ENCODE measurements around the gene CAMTA1.

Gene CAMTA1

DNA sequence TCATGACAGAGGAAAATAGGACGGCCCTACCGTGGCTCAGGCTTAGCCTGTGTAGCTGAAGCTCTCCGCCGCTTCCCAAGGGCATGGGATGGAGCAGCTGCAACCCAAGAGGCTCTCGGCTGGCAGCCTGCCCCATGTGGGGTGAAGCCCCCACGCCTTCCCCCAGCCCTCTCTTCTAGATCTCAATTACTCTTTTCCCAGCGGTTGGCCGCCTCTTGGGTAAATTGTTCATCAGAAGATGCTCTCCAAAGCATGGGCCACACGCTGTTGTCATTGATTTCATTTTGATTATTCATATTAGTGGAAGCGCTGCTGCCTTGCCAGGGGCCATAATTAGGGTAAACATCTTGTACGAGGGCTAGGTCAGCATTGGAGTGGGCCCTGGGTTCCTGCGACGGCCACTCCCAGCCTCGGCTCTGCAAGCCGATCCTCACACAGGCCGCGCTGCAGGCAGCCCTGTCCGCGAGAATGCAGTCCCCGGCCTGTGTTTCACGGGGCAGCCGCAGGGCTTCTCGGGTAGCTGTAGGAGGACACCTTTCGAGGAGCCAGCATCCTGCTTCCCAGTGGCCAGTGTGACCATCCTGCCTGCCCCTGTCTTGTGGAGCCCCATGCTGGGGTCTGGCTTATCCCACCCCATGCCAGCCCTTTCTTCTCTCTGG lies 871.4 kb downstream of the CAMTA1 start:
- no peak for DNase-seq (ENCODE audit: low read depth)

DNA sequence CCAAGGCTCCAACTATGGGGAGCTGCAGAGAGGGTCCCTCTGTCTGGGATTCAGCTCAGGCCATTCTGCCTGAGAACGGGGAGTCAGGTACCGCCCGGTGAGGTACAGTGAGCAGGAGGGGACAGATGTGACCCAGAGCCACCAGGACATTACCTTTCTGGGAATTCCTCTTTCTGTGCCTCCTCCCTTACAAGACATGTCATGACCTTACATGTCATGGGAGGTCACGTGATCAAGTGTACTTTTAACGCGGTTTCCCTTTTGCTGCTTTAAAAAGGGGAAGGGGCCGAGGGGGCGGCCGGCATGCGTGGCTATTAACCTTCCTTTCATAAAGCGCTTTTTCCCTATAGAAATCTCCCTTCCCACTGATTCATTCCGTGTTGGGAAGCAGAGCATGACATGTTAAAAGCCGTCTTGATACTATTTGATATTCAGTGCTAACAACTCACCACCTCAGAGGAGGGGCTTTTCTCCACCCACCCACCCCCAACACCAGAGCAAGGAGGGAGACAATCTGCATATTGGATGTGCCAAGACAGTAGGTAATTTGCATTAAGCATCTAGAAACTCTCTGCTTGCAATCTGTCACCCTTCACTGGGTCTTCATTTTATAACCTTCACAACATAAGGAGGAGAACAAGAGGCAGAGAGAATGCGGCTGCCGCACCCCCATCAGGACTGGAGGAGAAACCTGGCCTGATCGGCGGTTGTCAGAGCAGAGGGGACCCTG lies 872.2 kb downstream of the CAMTA1 start:
- DNase-seq (ENCODE audit: low read depth): no peak

DNA sequence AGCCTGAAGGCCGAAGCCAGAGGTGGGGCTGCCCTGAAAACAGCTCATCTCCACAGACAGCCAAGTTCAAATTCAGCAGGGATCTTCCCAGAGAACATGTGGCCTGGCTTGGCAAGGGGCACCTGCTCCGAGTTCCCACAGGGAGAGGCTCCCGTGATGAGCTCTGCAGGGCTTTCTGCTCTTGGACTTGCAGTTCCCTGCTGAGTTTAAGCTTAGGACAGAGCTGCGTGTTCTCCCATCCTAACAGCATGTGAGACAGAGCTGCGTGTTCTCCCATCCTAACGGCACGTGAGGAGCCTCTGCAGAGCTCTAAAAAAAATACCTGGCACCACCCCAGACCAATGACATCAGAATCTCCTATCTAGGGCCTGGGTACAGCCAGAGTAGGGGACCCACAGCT lies 872.8 kb downstream of the CAMTA1 start:
- no peak for DNase-seq (ENCODE audit: low read depth)

DNA sequence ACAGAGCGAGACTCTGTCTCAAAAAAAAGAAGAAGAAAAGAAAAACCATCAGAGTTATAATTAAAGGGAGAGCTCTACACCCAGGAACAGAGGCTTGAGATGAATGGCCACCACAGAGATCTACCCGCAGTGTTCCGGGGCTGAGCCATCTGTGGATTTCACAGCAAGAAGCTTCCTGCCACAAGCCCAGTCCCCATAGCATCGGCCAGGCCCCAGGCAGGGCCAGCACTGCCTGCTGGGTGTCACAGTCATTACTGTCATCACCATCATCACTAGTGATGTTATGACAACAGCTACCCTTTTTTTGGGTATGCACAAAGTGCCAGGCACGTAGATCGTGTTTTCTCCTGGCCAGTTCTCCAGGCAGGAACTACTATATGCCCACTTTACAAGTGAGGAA lies 874.3 kb downstream of the CAMTA1 start:
- no peak for DNase-seq (ENCODE audit: low read depth)

DNA sequence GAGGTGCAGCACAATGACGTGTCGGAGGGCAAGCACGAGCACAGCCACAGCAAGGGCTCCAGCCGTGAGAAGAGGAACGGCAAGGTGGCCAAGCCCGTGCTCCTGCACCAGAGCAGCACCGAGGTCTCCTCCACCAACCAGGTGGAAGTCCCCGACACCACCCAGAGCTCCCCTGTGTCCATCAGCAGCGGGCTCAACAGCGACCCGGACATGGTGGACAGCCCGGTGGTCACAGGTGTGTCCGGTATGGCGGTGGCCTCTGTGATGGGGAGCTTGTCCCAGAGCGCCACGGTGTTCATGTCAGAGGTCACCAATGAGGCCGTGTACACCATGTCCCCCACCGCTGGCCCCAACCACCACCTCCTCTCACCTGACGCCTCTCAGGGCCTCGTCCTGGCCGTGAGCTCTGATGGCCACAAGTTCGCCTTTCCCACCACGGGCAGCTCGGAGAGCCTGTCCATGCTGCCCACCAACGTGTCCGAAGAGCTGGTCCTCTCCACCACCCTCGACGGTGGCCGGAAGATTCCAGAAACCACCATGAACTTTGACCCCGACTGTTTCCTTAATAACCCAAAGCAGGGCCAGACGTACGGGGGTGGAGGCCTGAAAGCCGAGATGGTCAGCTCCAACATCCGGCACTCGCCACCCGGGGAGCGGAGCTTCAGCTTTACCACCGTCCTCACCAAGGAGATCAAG lies 878.3 kb downstream of the CAMTA1 start:
- DNase-seq (ENCODE audit: low read depth): no peak

DNA sequence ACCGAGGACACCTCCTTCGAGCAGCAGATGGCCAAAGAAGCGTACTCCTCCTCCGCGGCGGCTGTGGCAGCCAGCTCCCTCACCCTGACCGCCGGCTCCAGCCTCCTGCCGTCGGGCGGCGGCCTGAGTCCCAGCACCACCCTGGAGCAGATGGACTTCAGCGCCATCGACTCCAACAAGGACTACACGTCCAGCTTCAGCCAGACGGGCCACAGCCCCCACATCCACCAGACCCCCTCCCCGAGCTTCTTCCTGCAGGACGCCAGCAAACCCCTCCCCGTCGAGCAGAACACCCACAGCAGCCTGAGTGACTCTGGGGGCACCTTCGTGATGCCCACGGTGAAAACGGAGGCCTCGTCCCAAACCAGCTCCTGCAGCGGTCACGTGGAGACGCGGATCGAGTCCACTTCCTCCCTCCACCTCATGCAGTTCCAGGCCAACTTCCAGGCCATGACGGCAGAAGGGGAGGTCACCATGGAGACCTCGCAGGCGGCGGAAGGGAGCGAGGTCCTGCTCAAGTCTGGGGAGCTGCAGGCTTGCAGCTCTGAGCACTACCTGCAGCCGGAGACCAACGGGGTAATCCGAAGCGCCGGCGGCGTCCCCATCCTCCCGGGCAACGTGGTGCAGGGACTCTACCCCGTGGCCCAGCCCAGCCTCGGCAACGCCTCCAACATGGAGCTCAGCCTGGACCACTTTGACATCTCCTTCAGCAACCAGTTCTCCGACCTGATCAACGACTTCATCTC lies 879.1 kb downstream of the CAMTA1 start:
- no peak for DNase-seq (ENCODE audit: low read depth)

DNA sequence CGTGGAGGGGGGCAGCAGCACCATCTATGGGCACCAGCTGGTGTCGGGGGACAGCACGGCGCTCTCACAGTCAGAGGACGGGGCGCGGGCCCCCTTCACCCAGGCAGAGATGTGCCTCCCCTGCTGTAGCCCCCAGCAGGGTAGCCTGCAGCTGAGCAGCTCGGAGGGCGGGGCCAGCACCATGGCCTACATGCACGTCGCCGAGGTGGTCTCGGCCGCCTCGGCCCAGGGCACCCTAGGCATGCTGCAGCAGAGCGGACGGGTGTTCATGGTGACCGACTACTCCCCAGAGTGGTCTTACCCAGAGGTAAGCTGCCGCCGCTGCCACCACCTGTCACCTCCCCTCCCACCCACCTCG lies 879.6 kb downstream of the CAMTA1 start:
- no peak for DNase-seq (ENCODE audit: low read depth)

DNA sequence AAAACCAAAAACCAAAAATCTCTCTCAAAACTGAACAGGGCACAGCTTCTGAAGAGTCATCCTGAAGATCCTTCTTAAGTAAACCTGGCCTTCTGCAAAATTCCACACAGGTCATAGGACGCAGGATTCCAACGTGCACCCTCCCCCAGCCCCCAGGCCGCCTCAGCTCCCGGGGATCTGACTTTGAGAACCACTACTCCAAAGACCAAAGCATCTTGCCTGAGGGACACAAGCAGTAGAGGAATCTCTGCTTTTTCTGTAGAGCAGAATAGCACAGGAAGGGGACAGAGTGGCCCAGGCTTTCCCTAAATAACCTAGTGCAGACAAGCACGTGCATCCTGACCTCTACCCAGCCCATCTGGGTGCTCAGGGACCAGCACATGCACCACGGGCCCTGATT lies 881.0 kb downstream of the CAMTA1 start:
- no peak for DNase-seq (ENCODE audit: low read depth)

DNA sequence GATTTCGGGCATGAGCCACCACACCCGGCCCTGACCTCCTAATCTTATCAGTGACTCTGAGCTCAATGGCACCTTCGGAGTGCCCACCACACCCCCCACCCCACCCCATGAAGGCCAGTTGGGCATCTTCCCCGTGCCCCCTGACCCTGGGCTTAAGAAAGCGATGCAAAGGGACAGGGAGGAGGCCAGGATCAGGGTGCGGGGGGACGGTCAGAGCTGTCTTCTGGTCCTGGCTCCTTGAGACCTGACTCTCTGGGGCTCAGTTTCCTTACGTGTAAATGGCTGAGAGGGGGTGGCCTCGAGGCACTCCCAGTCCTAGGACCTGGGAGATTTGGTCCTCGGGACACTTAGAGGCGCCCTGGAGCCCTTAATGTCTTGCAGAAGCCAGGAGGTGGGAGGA lies 881.9 kb downstream of the CAMTA1 start:
- DNase-seq (ENCODE audit: low read depth): no peak

DNA sequence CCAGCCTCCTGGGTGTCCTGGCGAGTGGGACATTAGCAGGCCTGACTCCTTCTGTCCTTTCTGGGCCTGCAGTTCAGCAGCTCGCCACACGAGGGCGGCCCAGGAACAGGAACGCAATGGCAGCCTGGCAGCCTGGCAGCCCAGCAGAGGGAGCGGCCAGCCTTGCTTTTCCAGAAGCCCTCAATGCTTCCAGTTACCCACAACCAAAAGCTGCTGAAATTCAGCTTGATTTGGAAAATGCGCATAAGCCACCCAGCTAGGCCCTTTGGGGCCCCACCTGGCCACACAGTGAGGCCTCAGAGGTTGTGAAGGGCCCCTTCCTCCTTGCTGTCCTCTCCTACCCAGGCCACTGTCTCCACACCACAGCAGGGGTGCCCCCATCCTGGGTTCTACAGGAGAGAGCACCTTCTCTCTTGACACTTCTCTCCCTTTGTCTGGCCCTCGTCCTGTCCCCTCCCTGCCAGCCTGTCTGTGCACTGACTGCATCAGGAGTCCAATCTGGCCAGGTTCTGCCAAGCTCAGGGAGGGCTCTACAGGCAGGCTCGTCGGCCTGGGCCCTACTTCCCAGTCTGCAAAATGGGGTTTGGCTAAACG lies 882.5 kb downstream of the CAMTA1 start:
- peak; percentile 68 for DNase-seq (ENCODE audit: low read depth)

DNA sequence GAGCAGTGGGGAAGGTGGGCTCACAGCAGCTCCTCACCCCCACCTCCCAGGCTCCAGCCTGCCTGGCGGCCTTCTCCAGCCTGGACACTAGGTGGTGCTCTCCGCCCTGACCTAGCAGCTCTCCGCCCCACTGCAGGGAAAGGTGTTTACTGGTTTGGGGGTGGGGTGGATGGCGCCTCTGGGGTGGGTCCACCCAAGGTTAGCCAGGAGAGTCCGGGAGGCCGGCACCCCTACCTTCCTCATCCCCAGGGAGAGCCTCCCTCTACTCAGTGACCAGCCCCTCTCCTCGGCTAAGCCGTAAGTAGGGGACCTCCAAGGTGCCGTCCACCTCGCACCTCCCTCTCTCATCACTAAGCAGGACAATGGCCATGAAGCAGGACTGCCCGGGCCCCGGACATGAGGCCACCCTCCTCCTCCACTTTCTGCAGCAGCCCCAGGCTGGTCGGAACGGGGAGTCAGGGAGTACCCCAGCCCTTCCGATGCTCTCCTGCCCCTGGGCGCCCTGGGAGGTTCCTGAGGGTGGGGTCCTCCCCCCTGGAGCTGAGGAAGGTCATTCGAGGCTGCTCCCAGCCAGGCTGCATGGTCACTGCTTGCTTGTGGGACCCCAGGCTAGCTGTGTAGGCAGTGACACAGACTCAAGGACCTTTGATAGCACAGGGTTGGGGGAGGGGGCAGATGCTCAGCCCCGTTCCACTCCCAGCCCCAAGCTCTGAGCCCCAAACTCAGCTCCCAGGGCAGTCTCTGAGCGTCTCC lies 884.5 kb downstream of the CAMTA1 start:
- DNase-seq (ENCODE audit: low read depth): peak; percentile 31

DNA sequence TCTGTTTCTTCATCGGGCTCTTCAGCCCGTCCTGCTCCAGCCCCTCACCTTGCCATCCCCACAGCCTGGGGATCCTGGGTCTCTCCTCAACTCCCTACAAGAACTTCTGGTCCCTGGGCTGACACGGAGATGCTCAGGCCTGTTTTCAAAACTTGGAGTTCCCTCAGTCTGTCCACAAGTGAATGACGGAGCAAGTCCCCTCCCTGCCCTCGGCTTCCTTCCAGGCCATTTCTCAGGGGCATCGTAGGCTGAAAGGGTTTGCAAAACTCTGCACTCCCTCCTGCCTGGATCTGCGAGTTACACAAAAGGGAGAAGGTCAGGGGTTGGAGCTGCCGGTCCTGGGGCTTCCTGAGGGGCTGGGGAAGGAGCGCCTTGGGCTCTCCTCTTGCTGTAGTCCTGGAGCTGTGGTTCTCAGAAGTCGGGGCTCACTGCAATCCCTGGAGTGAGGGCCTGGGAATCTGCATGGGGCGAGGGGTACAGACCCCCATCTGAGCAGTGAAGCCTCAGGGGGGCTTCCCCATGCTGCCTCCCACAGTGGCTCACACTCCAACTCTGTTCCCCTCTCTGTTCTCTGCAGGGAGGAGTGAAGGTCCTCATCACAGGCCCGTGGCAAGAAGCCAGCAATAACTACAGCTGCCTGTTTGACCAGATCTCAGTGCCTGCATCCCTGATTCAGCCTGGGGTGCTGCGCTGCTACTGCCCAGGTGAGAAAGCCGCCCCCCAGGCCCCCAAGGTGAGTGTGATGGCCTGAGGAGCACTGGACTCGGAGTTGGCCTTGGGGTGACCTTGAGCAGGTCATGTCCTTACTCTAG lies 885.3 kb downstream of the CAMTA1 start:
- no peak for DNase-seq (ENCODE audit: low read depth)

DNA sequence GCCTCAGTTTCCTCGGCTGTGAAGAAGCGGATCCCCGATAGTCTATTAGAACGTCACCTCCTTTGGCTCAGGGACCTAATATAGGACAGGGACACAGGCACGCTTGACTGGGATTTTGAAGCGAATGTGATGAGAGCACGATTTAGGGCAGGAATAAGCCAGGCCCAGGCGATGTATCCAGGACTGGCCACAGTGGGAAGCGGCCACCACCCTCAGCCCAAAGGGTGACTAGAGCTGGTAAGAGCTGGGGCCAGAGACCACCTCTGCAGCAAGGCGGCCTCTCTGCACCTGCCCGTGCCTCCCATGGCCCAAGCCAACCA lies 885.9 kb downstream of the CAMTA1 start:
- DNase-seq (ENCODE audit: low read depth): no peak

DNA sequence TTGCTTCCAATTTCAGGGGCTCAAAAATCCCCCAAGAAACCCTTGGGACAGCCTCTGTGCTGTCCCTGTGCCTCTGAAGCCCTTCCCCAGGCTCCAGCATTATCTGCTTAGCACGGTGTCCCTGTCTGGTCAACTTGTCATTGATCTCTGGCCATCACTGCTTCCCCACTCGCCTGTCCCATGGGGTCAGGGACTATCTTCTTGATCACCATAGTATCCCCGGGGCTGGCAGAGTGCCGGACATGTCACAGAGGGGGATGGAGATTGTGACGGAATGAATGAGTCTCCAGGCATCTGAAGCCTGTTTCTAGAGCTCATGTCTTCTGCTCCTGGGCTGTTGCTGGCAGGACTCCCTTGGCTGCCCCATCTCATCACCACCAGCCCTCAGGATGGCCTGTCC lies 886.4 kb downstream of the CAMTA1 start:
- DNase-seq (ENCODE audit: low read depth): no peak

DNA sequence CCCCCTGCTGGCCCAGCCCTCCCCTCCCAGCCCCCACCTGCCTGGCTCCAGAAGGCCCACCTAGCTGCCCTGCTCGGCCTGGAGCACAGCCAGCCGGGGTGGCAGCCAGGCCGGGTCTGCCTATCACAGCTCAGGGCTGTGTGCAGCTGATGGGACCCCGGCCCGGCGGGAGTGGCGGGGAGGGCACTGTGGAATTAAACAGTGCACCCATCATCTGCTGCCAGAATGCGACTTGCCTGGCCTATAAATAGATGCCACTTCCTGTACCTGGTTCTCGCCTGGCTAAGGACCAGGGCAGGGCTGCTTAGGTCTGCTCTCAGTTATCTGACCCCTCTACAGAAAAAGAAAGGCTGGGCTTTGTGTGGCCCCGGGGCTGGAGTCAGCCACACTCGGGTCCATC lies 887.6 kb downstream of the CAMTA1 start:
- no peak for DNase-seq (ENCODE audit: low read depth)

DNA sequence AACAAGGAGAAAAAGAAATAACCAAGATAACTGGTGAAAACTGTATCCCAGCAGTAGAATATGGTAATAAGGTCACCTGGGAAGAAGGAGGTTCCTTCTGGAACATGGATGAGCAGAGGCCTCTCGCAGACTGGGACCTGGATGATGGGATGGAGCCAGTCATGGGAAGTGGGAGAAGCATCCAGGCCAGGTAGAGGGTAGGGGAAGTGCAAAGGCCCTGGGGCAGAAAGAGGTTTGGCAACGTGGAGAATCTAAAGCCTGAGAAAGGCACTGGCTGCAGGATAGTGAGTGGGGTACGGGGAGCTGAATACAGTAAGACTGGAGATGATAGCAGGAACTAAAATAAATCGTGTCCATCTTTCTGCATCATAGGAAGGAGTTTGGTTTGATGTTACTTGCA lies 889.7 kb downstream of the CAMTA1 start:
- DNase-seq (ENCODE audit: low read depth): no peak

DNA sequence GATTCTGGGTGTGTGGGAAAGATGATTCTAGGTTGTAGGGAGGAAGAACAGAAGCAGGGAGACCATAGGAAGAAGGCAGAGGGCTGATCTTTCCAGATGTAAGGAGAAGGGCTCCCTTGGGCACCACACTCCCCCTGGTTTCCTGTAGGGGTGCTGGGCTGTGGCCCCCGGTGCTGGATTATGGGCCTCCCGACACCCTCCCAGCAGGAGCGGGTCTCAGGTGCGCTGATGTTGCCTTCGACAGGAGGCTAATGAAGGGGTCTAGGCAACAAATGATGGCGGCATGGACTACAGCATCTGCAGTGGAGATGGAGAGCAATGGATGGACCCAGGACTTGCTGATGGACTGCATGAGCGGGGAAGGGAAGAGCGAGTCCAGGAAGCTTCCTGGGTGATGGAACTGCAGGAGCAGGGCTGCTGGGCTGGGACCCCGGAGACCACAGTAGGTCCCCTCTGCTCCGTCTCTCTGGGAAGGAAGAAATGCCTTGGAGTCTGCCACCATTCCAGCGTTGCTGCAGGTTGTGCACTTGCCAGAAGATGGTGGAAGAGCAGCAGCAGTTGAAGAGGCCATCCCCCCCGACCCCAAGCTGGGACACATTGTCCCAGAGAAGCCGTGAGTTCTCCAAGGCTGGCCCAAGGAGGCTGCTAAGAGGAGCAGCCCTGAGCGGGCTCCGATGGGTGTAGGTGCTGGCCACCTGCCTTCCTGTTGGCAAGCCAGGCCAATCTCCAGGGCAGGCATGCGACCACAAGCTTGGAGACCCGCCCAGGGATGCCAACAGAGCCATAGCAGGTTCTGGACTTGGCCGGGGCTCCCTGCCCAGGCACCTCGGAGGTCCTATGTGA lies 890.4 kb downstream of the CAMTA1 start:
- DNase-seq (ENCODE audit: low read depth): no peak

DNA sequence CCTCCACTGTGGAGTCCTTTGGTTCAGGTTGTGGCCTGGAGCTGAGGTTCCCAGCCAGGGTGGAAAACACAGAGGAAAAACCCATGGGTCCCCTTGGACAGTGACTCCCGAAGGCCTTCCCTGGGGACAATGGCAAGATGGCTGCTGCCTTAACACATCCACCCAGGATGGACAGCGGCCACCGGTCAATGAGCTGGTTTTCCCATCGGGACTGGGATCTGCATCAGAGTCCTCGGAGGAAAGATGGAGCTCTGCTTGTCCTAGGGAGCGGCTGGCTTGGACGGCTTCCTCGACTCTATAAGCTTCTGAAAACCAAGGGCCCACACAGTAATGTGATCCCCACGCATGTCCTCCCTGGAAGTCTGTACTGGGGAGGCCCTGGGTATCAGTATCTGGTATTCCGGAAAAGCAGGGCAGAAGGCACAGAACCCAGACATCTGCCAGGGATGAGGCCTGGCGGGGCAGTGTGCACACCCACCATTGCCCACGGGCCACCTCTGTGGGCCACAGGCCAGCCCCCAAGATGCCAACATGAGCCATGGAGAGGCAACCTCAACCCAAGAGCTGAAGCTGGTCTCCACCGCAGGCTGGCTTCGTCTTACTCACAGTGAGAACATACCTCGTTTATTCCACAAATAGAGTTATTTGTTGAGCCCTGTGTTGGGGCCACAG lies 891.2 kb downstream of the CAMTA1 start:
- DNase-seq (ENCODE audit: low read depth): no peak

DNA sequence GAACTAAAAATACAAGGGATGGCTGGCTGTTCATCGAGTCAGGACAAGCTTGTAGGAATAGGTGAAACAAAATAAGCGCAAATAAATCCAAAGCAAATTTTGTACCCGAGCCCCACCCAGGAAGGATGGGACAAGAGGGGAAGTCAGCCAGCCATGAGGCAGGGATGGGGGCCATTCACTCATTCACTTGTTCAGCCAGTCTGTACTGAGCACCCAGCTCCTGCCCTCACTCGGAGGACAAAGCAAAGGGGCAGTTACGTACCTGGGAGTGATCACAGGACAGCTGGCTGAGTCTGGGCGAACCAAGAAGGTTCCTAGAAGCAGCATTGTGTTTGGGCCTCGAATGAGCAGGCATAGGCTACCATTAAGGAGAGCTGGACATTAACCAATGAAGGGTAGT lies 891.9 kb downstream of the CAMTA1 start:
- DNase-seq (ENCODE audit: low read depth): no peak

All from stimulated activated CD8-positive, alpha-beta memory T cell treated with anti-CD3 and anti-CD28 coated beads, Interleukin-12 subunit alpha, Interleukin-12 subunit beta, amount 100 ng/mL, for 1 hour (primary cell).